Fibroblast of mammary gland (primary cell): ENCODE results near the gene ARHGAP18.

Experiments
- DNase-seq: peaks from one replicate; pipeline ENCODE4 v3.0.0-alpha.2; 2010; ENCODE audit warnings: low read depth
- H3K4me3 ChIP-seq: 2 replicates; pipeline ENCODE4 v1.5.1; 2011; ENCODE audit warnings: low read depth, mild to moderate bottlenecking, low read length, moderate library complexity; ENCODE audit not compliant: control insufficient read depth
- TF ChIP-seq, protein P1 (sequence below): conservative IDR thresholded peaks from 2 replicates; pipeline ENCODE4 v1.5.1; 2011; ENCODE audit warnings: low read depth, low read length, inconsistent platforms; ENCODE audit not compliant: control insufficient read depth, insufficient read depth

ARHGAP18 gene

DNA sequence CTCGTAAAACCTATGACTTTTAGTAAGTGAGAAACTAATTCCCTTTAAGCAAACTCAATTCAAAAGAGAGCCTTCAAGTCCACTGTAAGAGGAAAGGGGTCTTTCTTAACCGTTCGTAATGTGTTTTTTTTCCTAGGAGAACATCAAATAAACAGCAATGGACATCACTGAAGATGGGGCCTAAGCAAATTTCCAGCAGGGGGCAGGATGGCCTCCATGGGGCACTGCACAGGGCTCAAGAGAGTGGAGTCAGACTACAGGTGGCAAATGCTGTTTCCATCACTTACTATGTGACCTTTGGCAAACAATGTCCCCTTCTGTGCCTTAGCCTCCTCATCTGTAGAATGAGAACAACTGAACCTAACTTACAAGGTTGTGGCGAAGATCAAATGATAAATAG, 88.7 kb downstream of the ARHGAP18 start:
- DNase-seq = peak; percentile 41
- H3K4me3 ChIP-seq = no peak overlapping the region
- TF ChIP-seq, protein P1, sequence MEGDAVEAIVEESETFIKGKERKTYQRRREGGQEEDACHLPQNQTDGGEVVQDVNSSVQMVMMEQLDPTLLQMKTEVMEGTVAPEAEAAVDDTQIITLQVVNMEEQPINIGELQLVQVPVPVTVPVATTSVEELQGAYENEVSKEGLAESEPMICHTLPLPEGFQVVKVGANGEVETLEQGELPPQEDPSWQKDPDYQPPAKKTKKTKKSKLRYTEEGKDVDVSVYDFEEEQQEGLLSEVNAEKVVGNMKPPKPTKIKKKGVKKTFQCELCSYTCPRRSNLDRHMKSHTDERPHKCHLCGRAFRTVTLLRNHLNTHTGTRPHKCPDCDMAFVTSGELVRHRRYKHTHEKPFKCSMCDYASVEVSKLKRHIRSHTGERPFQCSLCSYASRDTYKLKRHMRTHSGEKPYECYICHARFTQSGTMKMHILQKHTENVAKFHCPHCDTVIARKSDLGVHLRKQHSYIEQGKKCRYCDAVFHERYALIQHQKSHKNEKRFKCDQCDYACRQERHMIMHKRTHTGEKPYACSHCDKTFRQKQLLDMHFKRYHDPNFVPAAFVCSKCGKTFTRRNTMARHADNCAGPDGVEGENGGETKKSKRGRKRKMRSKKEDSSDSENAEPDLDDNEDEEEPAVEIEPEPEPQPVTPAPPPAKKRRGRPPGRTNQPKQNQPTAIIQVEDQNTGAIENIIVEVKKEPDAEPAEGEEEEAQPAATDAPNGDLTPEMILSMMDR = peak; percentile 61

DNA sequence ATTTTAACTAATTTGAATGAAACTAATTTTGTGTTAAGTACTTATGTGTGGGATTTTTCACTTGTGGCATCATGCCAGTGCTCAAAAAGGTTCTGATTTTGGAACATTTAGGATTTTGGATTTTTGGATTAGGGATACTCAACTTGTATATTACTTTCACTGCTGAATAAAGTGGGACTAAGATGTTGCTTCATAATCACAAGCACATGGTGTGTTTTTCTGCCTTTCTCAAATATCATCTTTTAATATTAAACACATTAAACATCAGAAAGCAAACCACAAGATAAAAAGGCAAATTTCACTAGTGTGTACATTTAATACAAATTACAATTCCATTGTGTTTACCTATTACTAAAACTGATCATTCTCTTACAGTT, 89.8 kb downstream of the ARHGAP18 start:
- H3K4me3 ChIP-seq = no peak overlapping the region
- DNase-seq = no peak
- TF ChIP-seq, protein P1 = no peak

DNA sequence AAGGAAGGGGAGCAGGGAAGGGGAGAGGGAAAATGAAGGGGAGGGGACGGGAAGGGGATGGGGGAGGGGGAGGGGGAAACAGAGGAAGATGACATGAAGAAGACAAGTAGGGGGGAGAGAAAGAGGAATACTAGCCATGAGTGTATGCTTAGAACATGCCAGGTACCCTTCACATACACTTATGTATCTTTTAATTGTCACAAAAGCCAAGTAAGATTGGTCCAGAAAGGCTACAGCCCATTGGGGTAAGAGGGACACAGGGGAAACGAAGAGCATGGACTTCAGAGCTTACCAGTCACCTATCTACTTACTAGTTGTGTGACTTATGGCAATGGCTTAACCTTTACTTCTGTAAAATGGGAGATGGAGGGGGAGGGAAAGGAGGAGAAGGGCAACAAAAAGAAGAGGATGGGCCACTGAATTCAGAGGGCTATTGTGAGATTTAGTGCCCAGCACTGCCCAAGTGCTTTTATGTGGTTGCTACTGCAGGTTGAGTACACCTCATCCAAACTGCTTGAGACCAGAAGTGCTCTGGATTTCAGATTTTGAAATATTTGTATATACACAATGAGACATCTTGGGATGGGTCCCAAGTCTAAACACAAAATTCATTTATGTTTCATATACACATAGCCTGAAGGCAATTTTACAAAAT, 90.3 kb downstream of the ARHGAP18 start:
- H3K4me3 ChIP-seq = no peak overlapping the region
- TF ChIP-seq, protein P1 = no peak
- DNase-seq = no peak

DNA sequence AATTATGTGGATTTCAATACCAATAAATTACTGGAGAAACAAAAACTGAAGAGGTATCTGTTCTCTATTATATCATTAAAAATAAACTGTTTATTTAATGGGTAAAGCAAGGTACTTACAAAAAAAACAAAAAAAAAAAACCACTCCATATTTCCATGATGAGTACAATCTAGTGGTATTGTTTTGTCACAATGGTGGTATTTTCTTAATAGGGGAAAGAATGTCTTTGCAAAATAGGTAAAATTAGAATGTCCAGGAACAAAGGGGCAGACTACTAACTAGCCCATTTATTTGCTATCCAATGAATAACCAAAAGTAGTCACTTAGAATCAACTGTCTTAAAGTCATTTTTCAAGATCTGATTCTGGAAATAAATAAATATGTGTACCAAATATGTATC, 92.0 kb downstream of the ARHGAP18 start:
- TF ChIP-seq, protein P1 = no peak

DNA sequence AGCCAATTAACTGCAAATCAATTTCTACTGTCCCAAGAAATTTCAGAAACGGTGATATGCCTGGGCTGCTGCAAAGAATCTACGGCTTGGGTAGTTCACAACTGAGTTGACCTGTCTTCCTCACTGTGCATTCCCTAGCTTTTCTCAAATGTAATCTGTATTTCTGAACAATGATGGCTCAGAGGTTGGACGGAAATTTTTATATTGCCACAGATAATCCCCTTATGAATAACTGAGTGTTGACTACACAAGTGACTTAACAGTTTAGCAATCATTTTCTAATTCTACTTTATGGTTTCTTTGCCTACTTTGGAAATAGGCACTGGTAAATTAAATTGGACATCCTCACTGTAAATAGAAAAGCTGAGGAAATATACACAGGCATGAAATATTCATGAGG, 94.5 kb downstream of the ARHGAP18 start:
- no peak for DNase-seq
- H3K4me3 ChIP-seq = no peak overlapping the region
- TF ChIP-seq, protein P1 = no peak

More for the DNA sequence above, 92.0 kb downstream of the ARHGAP18 start:
- H3K4me3 ChIP-seq = no peak overlapping the region
- no peak for DNase-seq

DNA sequence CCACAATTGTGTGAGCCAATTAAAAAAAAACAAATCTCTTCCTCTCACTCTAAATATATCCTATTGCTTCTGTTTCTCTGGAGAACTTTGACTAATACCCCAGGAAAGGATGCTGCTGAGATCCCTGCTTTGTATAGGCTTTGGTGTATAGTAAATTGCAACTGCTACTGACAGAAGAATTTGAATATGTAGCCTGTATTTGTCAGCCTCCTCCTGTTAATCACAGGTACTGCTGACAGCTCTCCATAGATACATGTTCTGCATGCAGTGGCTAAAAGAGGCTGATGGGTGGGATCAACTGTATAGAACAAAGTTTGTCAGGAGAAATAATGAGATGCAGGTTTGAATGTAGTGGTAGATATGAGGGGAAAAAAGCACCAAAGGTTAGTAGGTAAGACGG, 95.0 kb downstream of the ARHGAP18 start:
- no peak overlapping the region for H3K4me3 ChIP-seq
- TF ChIP-seq, protein P1 = no peak
- no peak for DNase-seq

DNA sequence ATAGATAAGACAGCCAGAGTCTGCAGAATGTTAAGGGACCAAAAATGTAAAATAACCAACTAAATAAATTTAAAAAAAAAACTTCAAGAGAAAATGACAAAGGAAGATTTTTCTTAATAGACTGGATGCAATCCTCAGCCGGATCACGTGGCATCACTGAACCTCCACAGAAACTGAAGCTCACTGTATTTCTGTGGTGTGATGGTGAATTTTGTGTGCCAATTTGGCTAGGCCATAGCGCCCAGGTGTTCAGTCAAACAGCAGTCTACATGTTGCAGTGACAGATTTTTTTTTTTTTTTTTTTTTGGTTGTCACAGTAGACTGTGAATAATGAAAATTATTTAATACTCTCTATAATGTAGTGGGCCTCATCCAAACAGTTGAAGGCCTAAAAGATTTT, 95.5 kb downstream of the ARHGAP18 start:
- DNase-seq = no peak
- no peak overlapping the region for H3K4me3 ChIP-seq
- TF ChIP-seq, protein P1 = no peak
